Panc1 (cell line): ENCODE data around the gene CR2. TPM values are rescaled to one million over a fixed set of nuclear protein-coding genes. Genes with fewer than 3 reads are reported as not detected.
"Not testable (repeated sequence)": the region's sequence is repeated elsewhere in the genome, so short reads cannot be mapped to it uniquely, and the experiment has no call there.

Source experiments
- ATAC-seq: fragments of 200-7000 bp; cut with Tn5 transposase; 2 replicates; pipeline ENCODE4 v1.9.1; 2020; ENCODE audit warnings: mild to moderate bottlenecking, moderate library complexity
- BruUV-seq: library from RNA; stranded (reverse); fragments of 400-500 nt; replicated peaks from 2 replicates; lab custom pipeline; 2021; lab: Mats Ljungman, UMichigan
- CTCF ChIA-PET: fragments of 300-600 bp; sonication (Branson Sonifier 250); formaldehyde crosslinking; loops from one replicate; lab custom pipeline; 2022; ENCODE audit warnings: antibody characterized with exemption; lab: Charles Lee
- POLR2A ChIA-PET: fragments of 300-600 bp; sonication (Branson Sonifier 250); formaldehyde crosslinking; loops from one replicate; lab custom pipeline; 2022; ENCODE audit warnings: antibody characterized with exemption; lab: Charles Lee
- DNase-seq: peaks from one replicate; pipeline ENCODE4 v3.0.0-alpha.2; 2010; ENCODE audit warnings: low read depth, low spot score
- H3K27ac ChIP-seq: 2 replicates; pipeline ENCODE4 v1.5.1; 2011; ENCODE audit warnings: mild to moderate bottlenecking, low read length, inconsistent platforms
- H3K27me3 ChIP-seq: fragments of 200-500 bp; sonication (Bioruptor generic); 2 replicates; pipeline ENCODE4 v1.6.0; 2014; ENCODE audit warnings: low read length, inconsistent platforms; ENCODE audit not compliant: control insufficient read depth, insufficient read depth
- H3K36me3 ChIP-seq: fragments of 200-500 bp; sonication (Bioruptor generic); 2 replicates; pipeline ENCODE4 v1.5.1; 2014; ENCODE audit warnings: inconsistent platforms, mild to moderate bottlenecking, low read length, moderate library complexity; ENCODE audit not compliant: control insufficient read depth, insufficient read depth
- H3K4me1 ChIP-seq: 2 replicates; pipeline ENCODE4 v1.5.1; 2011; ENCODE audit warnings: inconsistent platforms, mild to moderate bottlenecking, low read length, moderate library complexity; ENCODE audit not compliant: control insufficient read depth, insufficient read depth
- H3K4me3 ChIP-seq, 2 experiments: 2 replicates each; pipeline ENCODE4 v1.5.1; 2011 to 2012; ENCODE audit warnings: low read depth in 2 of 2, low read length in 2 of 2, mild to moderate bottlenecking in 2 of 2, inconsistent platforms in 1 of 2, moderate library complexity in 1 of 2
- H3K9me3 ChIP-seq: fragments of 200-500 bp; sonication (Bioruptor generic); 2 replicates; pipeline ENCODE4 v1.5.1; 2014; ENCODE audit warnings: low read depth, mild to moderate bottlenecking, inconsistent platforms, low read length, moderate library complexity; ENCODE audit not compliant: control insufficient read depth, insufficient read depth
- POLR2AphosphoS5 ChIP-seq: IDR thresholded peaks from 2 replicates; pipeline ENCODE4 v1.6.1; 2012; ENCODE audit warnings: mild to moderate bottlenecking, low read depth, low read length, moderate library complexity
- SIN3A ChIP-seq: IDR thresholded peaks from 2 replicates; pipeline ENCODE4 v1.6.1; 2012; ENCODE audit warnings: low read depth, mild to moderate bottlenecking, low read length, moderate library complexity, borderline replicate concordance; ENCODE audit not compliant: insufficient read depth
- TCF7L2 ChIP-seq: IDR thresholded peaks from 2 replicates; pipeline ENCODE4 v1.6.1; 2011; ENCODE audit warnings: mild to moderate bottlenecking, low read depth, low read length, inconsistent platforms
- in situ Hi-C: cut with HindIII; loops from 2 replicates; pipeline ENCODE4 v1.10.0; 2016; ENCODE audit warnings: low sequenced_read_pairs, low pct_unique_long_range_greater_than_20kb
- intact Hi-C: fragments of 100-400 bp; cut with micrococcal nuclease; formaldehyde crosslinking; loops from one replicate; pipeline ENCODE4 v1.10.0; 2022; ENCODE audit not compliant: unreplicated experiment
- total RNA-seq: library from RNA; stranded (reverse); gene quantifications from one replicate; pipeline ENCODE4 v1.2.1, GENCODE V29; 2021; ENCODE audit not compliant: unreplicated experiment
- TF ChIP-seq, protein P1 (sequence below), 2 experiments: IDR thresholded peaks; 2 replicates each; pipeline ENCODE4 v1.6.1; 2011 to 2012; ENCODE audit warnings: low read depth in 2 of 2, control low read depth in 1 of 2, low read length in 1 of 2, mild to moderate bottlenecking in 1 of 2, moderate library complexity in 1 of 2; ENCODE audit not compliant: insufficient read depth in 1 of 2
- TF ChIP-seq, protein P2 (sequence below): fragments of 450-650 bp; IDR thresholded peaks from 2 replicates; pipeline ENCODE4 v1.5.1; 2017; ENCODE audit warnings: mild to moderate bottlenecking

Gene CR2
- total RNA-seq, 1 experiment from 2014 or later: 0.08 TPM

DNA sequence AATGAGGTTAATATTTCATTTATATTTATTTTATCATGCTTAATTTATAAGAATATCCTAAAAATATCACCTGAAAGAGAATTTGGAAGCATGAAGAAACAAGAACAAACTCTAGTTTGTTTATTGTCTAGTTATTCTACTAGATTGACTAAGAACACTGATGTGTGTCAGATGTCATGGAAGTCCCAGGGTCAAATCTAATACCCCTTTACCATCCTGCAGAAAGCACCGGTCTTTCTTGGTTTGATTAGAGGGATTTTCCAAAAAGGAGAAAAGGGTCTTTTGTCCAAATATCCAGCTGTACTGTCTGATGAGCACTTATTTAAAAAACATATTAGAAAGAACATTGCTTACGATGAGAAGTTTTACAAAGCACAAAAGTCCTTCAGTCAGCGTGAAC is 20.7 kb upstream of the CR2 start:
- no peak for TF ChIP-seq TCF7L2
- Histone ChIP-seq H3K9me3 (no peaks in the 10 kb centered on the region), H3K27ac (no peak overlapping the region), H3K36me3 (0 out of 2 replicates have a peak, but pooled peaks cover 2% of the 10 kb centered on the region), H3K4me1 (no peaks in the 10 kb centered on the region), H3K27me3 (no peaks in the 10 kb centered on the region), H3K4me3 (no peak overlapping the region)
- ChIA-PET CTCF (no interaction called here), POLR2A (no interaction called here)
- in situ Hi-C loops: no loop called here
- BruUV-seq: no TSS peak
- DNase-seq (no peak), ATAC-seq (no peak)
- intact Hi-C loops: no loop called here

DNA sequence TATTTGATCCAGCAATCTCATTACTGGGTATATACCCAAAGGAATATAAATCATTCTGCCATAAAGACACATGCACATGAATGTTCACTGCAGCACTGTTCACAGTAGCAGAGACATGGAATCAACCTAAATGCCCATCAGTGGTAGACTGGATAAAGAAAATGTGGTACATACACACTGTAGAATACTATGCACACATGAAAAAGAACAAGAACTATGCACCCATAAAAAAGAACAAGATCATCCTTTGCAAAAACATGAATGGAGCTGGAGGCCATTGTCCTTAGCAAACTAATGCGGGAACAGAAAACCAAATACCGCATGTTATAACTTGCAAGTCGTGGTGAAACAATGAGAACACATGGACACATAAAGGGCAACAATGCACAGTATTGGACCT is 17.4 kb upstream of the CR2 start:
- in situ Hi-C loops, H3K4me1 ChIP-seq, ATAC-seq, intact Hi-C loops, H3K9me3 ChIP-seq, H3K27ac ChIP-seq, H3K27me3 ChIP-seq, DNase-seq, H3K4me3 ChIP-seq, H3K36me3 ChIP-seq, CTCF ChIA-PET, BruUV-seq, POLR2A ChIA-PET: not testable (repeated sequence)

DNA sequence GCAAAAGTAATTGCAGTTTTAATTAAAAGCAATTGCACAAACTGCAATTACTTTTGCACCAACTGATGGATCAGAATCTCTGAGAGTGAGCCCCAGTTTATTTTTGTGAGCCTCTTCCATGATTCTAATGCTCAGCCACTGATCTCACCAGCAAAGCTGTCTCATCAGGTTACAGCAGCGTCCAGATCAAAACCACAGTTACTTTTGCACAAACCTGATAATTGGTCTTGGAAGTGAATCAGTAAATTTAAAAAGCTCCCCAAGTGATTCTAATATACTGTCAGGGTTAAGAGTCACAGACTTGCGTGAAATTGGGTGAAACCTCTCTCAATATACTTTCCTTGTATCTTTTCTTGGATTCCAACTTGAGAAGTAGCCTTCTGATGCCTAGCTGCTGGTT is 13.5 kb upstream of the CR2 start:
- Histone ChIP-seq H3K27ac (no peak overlapping the region), H3K4me3 (no peak overlapping the region), H3K9me3 (no peaks in the 10 kb centered on the region), H3K4me1 (no peaks in the 10 kb centered on the region), H3K36me3 (no peaks in the 10 kb centered on the region), H3K27me3 (no peaks in the 10 kb centered on the region; the same call in 1 of the 2 replicates)
- ATAC-seq: no peak
- BruUV-seq: no TSS peak
- in situ Hi-C loops (no loop called here), intact Hi-C loops (no loop called here)
- DNase-seq: no peak
- CTCF ChIA-PET: interaction anchor here (0.6 kb wide), 1 partner anchor 14 kb away, joined by 11 read pairs; no protein-coding TSS in a partner anchor
- POLR2A ChIA-PET: no interaction called here
- TF ChIP-seq TCF7L2: no peak
- TF ChIP-seq, protein P1, sequence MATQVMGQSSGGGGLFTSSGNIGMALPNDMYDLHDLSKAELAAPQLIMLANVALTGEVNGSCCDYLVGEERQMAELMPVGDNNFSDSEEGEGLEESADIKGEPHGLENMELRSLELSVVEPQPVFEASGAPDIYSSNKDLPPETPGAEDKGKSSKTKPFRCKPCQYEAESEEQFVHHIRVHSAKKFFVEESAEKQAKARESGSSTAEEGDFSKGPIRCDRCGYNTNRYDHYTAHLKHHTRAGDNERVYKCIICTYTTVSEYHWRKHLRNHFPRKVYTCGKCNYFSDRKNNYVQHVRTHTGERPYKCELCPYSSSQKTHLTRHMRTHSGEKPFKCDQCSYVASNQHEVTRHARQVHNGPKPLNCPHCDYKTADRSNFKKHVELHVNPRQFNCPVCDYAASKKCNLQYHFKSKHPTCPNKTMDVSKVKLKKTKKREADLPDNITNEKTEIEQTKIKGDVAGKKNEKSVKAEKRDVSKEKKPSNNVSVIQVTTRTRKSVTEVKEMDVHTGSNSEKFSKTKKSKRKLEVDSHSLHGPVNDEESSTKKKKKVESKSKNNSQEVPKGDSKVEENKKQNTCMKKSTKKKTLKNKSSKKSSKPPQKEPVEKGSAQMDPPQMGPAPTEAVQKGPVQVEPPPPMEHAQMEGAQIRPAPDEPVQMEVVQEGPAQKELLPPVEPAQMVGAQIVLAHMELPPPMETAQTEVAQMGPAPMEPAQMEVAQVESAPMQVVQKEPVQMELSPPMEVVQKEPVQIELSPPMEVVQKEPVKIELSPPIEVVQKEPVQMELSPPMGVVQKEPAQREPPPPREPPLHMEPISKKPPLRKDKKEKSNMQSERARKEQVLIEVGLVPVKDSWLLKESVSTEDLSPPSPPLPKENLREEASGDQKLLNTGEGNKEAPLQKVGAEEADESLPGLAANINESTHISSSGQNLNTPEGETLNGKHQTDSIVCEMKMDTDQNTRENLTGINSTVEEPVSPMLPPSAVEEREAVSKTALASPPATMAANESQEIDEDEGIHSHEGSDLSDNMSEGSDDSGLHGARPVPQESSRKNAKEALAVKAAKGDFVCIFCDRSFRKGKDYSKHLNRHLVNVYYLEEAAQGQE (IDR thresholded peaks at IDR 0.05; ENCODE audit: insufficient read depth in 1 of 2, low read depth in 2 of 2, low read length in 1 of 2): no peak
- TF ChIP-seq POLR2AphosphoS5: no peak
- TF ChIP-seq, protein P2, sequence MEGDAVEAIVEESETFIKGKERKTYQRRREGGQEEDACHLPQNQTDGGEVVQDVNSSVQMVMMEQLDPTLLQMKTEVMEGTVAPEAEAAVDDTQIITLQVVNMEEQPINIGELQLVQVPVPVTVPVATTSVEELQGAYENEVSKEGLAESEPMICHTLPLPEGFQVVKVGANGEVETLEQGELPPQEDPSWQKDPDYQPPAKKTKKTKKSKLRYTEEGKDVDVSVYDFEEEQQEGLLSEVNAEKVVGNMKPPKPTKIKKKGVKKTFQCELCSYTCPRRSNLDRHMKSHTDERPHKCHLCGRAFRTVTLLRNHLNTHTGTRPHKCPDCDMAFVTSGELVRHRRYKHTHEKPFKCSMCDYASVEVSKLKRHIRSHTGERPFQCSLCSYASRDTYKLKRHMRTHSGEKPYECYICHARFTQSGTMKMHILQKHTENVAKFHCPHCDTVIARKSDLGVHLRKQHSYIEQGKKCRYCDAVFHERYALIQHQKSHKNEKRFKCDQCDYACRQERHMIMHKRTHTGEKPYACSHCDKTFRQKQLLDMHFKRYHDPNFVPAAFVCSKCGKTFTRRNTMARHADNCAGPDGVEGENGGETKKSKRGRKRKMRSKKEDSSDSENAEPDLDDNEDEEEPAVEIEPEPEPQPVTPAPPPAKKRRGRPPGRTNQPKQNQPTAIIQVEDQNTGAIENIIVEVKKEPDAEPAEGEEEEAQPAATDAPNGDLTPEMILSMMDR: no peak
- no peak for TF ChIP-seq SIN3A
